H1 (cell line): Measurements from ENCODE around the gene SAMD4A. TPM values are rescaled to one million over a fixed set of nuclear protein-coding genes. Genes with fewer than 3 reads are reported as not detected.

Experiments
- CTCF ChIA-PET: fragments of 300-600 bp; sonication (Branson Sonifier 250); formaldehyde crosslinking; loops from one replicate; lab custom pipeline; 2021; ENCODE audit not compliant: partially characterized antibody; lab: Charles Lee
- POLR2A ChIA-PET: fragments of 300-600 bp; sonication (Branson Sonifier 250); formaldehyde crosslinking; loops from one replicate; lab custom pipeline; 2021; ENCODE audit warnings: inconsistent platforms; ENCODE audit not compliant: partially characterized antibody; lab: Charles Lee
- DNase-seq, 2 experiments: peaks; one replicate each; pipeline versions ENCODE4 v3.0.0 to v3.0.0-alpha.2; 2010 to 2022; ENCODE audit warnings: low spot score in 2 of 2, low read depth in 1 of 2, mixed read lengths in 1 of 2
- FAIRE-seq: peaks from 2 replicates; lab custom pipeline; 2011; peaks lifted over from hg19 to GRCh38; lab: Jason Lieb, UNC
- H2AFZ ChIP-seq: 2 replicates; pipeline ENCODE4 v1.8.1; 2012; ENCODE audit warnings: low read length, inconsistent platforms
- H2AK5ac ChIP-seq: 2 replicates; pipeline ENCODE4 v1.6.1; 2013; ENCODE audit warnings: low read depth, low read length
- H2BK120ac ChIP-seq: replicated peaks from 2 replicates; pipeline ENCODE3; 2013; ENCODE audit warnings: low read depth, low read length, inconsistent platforms
- H2BK12ac ChIP-seq: 2 replicates; pipeline ENCODE4 v1.6.1; 2013; ENCODE audit warnings: low read depth, low read length
- H2BK15ac ChIP-seq: 2 replicates; pipeline ENCODE4 v1.6.1; 2013; ENCODE audit warnings: low read length
- H2BK20ac ChIP-seq: 2 replicates; pipeline ENCODE4 v1.6.1; 2013; ENCODE audit warnings: low read length
- H2BK5ac ChIP-seq: 2 replicates; pipeline ENCODE4 v1.6.1; 2013; ENCODE audit warnings: low read depth, low read length
- H3K14ac ChIP-seq: 2 replicates; pipeline ENCODE4 v1.6.1; 2013; ENCODE audit warnings: inconsistent platforms; ENCODE audit not compliant: insufficient read length
- H3K18ac ChIP-seq: 2 replicates; pipeline ENCODE4 v1.6.1; 2013; ENCODE audit warnings: low read length; ENCODE audit errors: extremely low read depth
- H3K23ac ChIP-seq: 2 replicates; pipeline ENCODE4 v1.6.1; 2013; ENCODE audit warnings: inconsistent platforms; ENCODE audit not compliant: insufficient read length
- H3K23me2 ChIP-seq: 2 replicates; pipeline ENCODE4 v1.6.1; 2013; ENCODE audit warnings: low read depth, low read length
- H3K27ac ChIP-seq: 2 replicates; pipeline ENCODE4 v1.6.1; 2011; ENCODE audit warnings: low read depth, low read length, inconsistent platforms
- H3K27me3 ChIP-seq, 4 experiments: replicated peaks in 1 of 4; 1 replicate in 1 of 4; 2 replicates in 3 of 4; pipeline versions ENCODE4 v1.6.1 to v1.8.1; 2011 to 2013; ENCODE audit warnings: low read length in 3 of 4, mild to moderate bottlenecking in 3 of 4, inconsistent platforms in 2 of 4, mixed read lengths in 2 of 4, moderate library complexity in 1 of 4; ENCODE audit not compliant: control insufficient read depth in 3 of 4, insufficient read depth in 3 of 4; ENCODE audit errors: extremely low read depth in 1 of 4
- H3K36me3 ChIP-seq, 4 experiments: 2 replicates each; pipeline versions ENCODE4 v1.6.1 to v1.8.1; 2011 to 2013; ENCODE audit warnings: mild to moderate bottlenecking in 4 of 4, low read length in 3 of 4, moderate library complexity in 2 of 4, control low read depth in 1 of 4, inconsistent platforms in 1 of 4; ENCODE audit not compliant: insufficient read depth in 4 of 4, control insufficient read depth in 2 of 4
- H3K4ac ChIP-seq: replicated peaks from 2 replicates; pipeline ENCODE3; 2013; ENCODE audit warnings: low read length, low read depth, mixed read lengths, inconsistent platforms; ENCODE audit not compliant: insufficient read length
- H3K4me1 ChIP-seq, 4 experiments: replicated peaks in 1 of 4; 1 replicate in 1 of 4; 2 replicates in 3 of 4; pipeline versions ENCODE4 v1.6.1 to v1.8.1; 2011 to 2013; ENCODE audit warnings: low read length in 3 of 4, inconsistent platforms in 2 of 4, mixed read lengths in 1 of 4; ENCODE audit not compliant: insufficient read depth in 4 of 4, control insufficient read depth in 3 of 4
- H3K4me2 ChIP-seq, 2 experiments: 2 replicates each; pipeline versions ENCODE4 v1.6.1 to v1.8.1; 2011 to 2013; ENCODE audit warnings: low read depth in 2 of 2, low read length in 2 of 2, control low read depth in 1 of 2, inconsistent platforms in 1 of 2, mild to moderate bottlenecking in 1 of 2; ENCODE audit not compliant: insufficient read depth in 1 of 2
- H3K4me3 ChIP-seq, 4 experiments: fragments of 200-600, 300-600 bp in 1 of 4; sonication (generic), shearing (Covaris generic), sonication (Bioruptor Twin) in 1 of 4; 2 replicates each; pipeline versions ENCODE4 v1.5.1 to v1.8.1; 2011 to 2016; ENCODE audit warnings: low read length in 4 of 4, low read depth in 3 of 4, control low read depth in 2 of 4, inconsistent platforms in 2 of 4, mild to moderate bottlenecking in 2 of 4, mixed read lengths in 1 of 4, moderate library complexity in 1 of 4; ENCODE audit not compliant: insufficient read depth in 2 of 4; ENCODE audit errors: extremely low read depth in 1 of 4
- H3K56ac ChIP-seq: replicated peaks from 2 replicates; pipeline ENCODE3; 2013; ENCODE audit warnings: low read depth, mild to moderate bottlenecking, mixed read lengths, low read length, inconsistent platforms; ENCODE audit not compliant: insufficient read length
- H3K79me1 ChIP-seq: 2 replicates; pipeline ENCODE4 v1.6.1; 2013; ENCODE audit warnings: low read depth, low read length, control low read depth
- H3K79me2 ChIP-seq, 2 experiments: 2 replicates each; pipeline versions ENCODE4 v1.6.1 to v1.8.1; 2012 to 2013; ENCODE audit warnings: low read length in 2 of 2, mild to moderate bottlenecking in 2 of 2, inconsistent platforms in 1 of 2; ENCODE audit not compliant: insufficient read depth in 2 of 2, control insufficient read depth in 1 of 2
- H3K9ac ChIP-seq, 4 experiments: replicated peaks in 1 of 4; 1 replicate in 1 of 4; 2 replicates in 3 of 4; pipeline versions ENCODE4 v1.6.1 to v1.8.1; 2011 to 2013; ENCODE audit warnings: low read depth in 3 of 4, low read length in 3 of 4, control low read depth in 2 of 4, mild to moderate bottlenecking in 2 of 4, moderate library complexity in 2 of 4, inconsistent platforms in 1 of 4; ENCODE audit errors: extremely low read depth in 1 of 4
- H3K9me3 ChIP-seq, 2 experiments: 2 replicates each; pipeline versions ENCODE4 v1.6.1 to v1.8.1; 2012 to 2013; ENCODE audit warnings: mild to moderate bottlenecking in 2 of 2, moderate library complexity in 2 of 2, control low read depth in 1 of 2, inconsistent platforms in 1 of 2, low read depth in 1 of 2, low read length in 1 of 2, mixed read lengths in 1 of 2; ENCODE audit not compliant: insufficient read depth in 2 of 2
- H4K20me1 ChIP-seq, 2 experiments: replicated peaks in 1 of 2; 2 replicates each; pipeline versions ENCODE3 to v1.8.1; 2011 to 2013; ENCODE audit warnings: inconsistent platforms in 2 of 2, low read length in 2 of 2, mild to moderate bottlenecking in 1 of 2; ENCODE audit not compliant: insufficient read depth in 2 of 2, control insufficient read depth in 1 of 2
- H4K5ac ChIP-seq: 2 replicates; pipeline ENCODE4 v1.6.1; 2013; ENCODE audit warnings: low read length, low read depth, mixed read lengths, inconsistent platforms; ENCODE audit not compliant: insufficient read length
- H4K8ac ChIP-seq: 2 replicates; pipeline ENCODE4 v1.8.0; 2013; ENCODE audit warnings: mild to moderate bottlenecking, moderate library complexity, low read length, inconsistent platforms; ENCODE audit not compliant: insufficient read depth; ENCODE audit errors: extremely low read depth
- H4K91ac ChIP-seq: replicated peaks from 2 replicates; pipeline ENCODE3; 2013; ENCODE audit warnings: low read length, mixed read lengths, inconsistent platforms; ENCODE audit not compliant: insufficient read length
- ASH2L ChIP-seq: fragments of 200-600, 300-600 bp; sonication (generic); IDR thresholded peaks from one replicate; pipeline ENCODE4 v1.7.1; 2017; ENCODE audit warnings: low read length
- CHD1 ChIP-seq: IDR thresholded peaks from 2 replicates; pipeline ENCODE4 v1.6.1; 2012; ENCODE audit warnings: low read depth, low read length, improper control_type of control experiment
- JUN ChIP-seq: IDR thresholded peaks from 2 replicates; pipeline ENCODE4 v1.6.1; 2011; ENCODE audit warnings: low read depth, mild to moderate bottlenecking, improper control_type of control experiment, low read length
- JUND ChIP-seq: IDR thresholded peaks from 2 replicates; pipeline ENCODE4 v1.6.1; 2011; ENCODE audit warnings: mild to moderate bottlenecking, improper control_type of control experiment, low read length
- MAFK ChIP-seq: IDR thresholded peaks from 2 replicates; pipeline ENCODE4 v1.6.1; 2012; ENCODE audit warnings: low read depth, mild to moderate bottlenecking, improper control_type of control experiment, low read length
- SAP30 ChIP-seq: fragments of 300-600 bp; sonication (generic); IDR thresholded peaks from 2 replicates; pipeline ENCODE4 v1.7.1; 2012; ENCODE audit warnings: low read length, moderate library complexity, mild to moderate bottlenecking, inconsistent platforms; ENCODE audit not compliant: insufficient read depth, insufficient replicate concordance
- SP1 ChIP-seq: IDR thresholded peaks from 2 replicates; pipeline ENCODE4 v1.6.1; 2011; ENCODE audit warnings: low read depth, low read length
- TEAD4 ChIP-seq: IDR thresholded peaks from 2 replicates; pipeline ENCODE4 v1.6.1; 2012; ENCODE audit warnings: low read depth, low read length, inconsistent platforms, mixed read lengths
- ZNF274 ChIP-seq: IDR thresholded peaks from 2 replicates; pipeline ENCODE4 v1.7.0; 2012; ENCODE audit warnings: low read length, borderline replicate concordance; ENCODE audit errors: extremely low read depth
- WGBS, 2 experiments: shearing (Covaris generic) in 1 of 2; methylation state at CpG; one replicate each; pipeline versions ENCODE4 v1.1.6 to v1.1.7; 2013 to 2015; ENCODE audit warnings: low lambda C conversion rate in 2 of 2, mixed read lengths in 2 of 2, inconsistent platforms in 1 of 2, low coverage in 1 of 2, missing lambda C conversion rate in 1 of 2; ENCODE audit not compliant: insufficient replicate concordance in 2 of 2, insufficient coverage in 1 of 2, insufficient read length in 1 of 2; ENCODE audit errors: extremely low coverage in 1 of 2, missing lambda C conversion rate in 1 of 2; 5-methylcytosine and 5-hydroxymethylcytosine counted together
- polyA plus RNA-seq, 7 experiments: library from polyadenylated mRNA; depleted of rRNA in 3 of 7; stranded (reverse) in 5 of 7; unstranded in 2 of 7; fragments of >200 nt in 5 of 7; fragments of 200-250 nt in 2 of 7; gene quantifications; 1 replicate in 5 of 7; 2 replicates in 1 of 7; 4 replicates in 1 of 7; pipeline versions ENCODE4 v1.2.1 to v1.2.3, GENCODE V29; 2011 to 2013; ENCODE audit warnings: missing spikeins in 2 of 7, mixed read lengths in 2 of 7
- total RNA-seq: library from RNA; stranded (reverse); fragmentation: NEBNext Ultra II Directional; extraction: Animal tissue kit (Norgen Biotek cat#: 25700); gene quantifications from 2 replicates; pipeline ENCODE4 v1.2.1, GENCODE V29; 2021

The SAMD4A gene
- total and polyA plus RNA-seq, 2 of the 8 experiments (the other 6 are each of a cell fraction or from before 2014, with no cell fraction given) = 2.4 to 12.3 TPM

DNA sequence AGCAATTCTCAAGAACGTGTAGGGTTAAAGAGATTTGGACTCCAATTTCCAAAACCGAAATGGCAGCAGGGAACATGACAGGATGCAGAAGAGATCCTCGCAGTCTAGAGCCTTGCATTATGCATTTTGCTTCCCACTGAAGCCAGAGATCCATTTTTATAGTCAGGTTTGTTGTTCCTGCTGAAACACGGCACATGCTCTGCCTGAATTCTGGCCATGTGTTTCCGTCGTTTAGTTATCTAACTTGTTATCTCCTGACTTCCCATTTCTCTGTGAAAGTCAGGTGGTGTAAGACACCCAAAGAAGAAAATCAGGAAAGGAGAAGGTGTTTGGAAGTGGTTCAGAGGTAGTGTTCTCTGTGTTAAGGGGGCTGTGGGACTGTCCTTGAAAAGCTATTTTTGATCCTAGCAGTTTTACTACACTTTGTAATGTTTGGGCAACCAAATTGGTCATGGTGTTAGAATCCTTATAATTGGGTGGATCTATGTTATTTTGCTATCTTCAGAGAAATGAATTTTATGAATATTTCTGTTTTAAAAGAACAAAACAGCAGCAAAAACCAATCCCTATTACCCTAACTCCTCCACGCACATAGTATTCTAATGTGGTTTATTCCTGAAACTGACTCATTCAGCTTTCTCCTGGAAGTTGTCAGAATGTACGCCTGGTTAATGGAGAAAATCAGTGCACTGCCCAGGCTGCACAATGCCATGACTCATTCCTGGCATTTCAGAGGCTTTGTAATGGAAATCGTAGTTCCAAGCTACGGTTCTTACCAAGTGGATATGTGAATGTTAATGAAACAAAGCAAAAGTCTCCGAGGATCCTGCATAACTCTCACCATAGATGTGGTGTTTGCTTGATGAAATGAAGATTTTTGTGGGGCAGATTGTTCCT, 110.1 kb downstream of the SAMD4A start:
- Histone ChIP-seq H2AK5ac (peak overlapping the region; percentile 9; the same call in 1 of the 2 replicates), H3K14ac (no peak overlapping the region), H4K91ac (peak overlapping the region; percentile 2), H3K18ac (peak overlapping the region; percentile 89), H3K4me2 (peak overlapping the region; percentile 20 to 43; a peak in 3 of 4 replicates), H3K23me2 (no peaks in the 10 kb centered on the region), H3K4me1 (peaks cover 13 to 29% (median 22%) of the 10 kb centered on the region in 4 experiments), H2BK20ac (peak overlapping the region; percentile 51), H4K8ac (no peak overlapping the region), H4K20me1 (no peaks in the 10 kb centered on the region), H3K36me3 (no peaks in the 10 kb centered on the region), H3K4ac (peak overlapping the region; percentile 36), H2BK5ac (peak overlapping the region; percentile 53), H3K9me3 (no peaks in the 10 kb centered on the region), H3K27me3 (no peaks in the 10 kb centered on the region), H3K27ac (peak overlapping the region; percentile 71), H3K56ac (no peak overlapping the region), H2BK120ac (peak overlapping the region; percentile 73), H3K79me1 (peaks cover 2% of the 10 kb centered on the region; the same call in 1 of the 2 replicates), H4K5ac (no peak overlapping the region), H2BK15ac (no peak overlapping the region), H2AFZ (no peak overlapping the region), H3K79me2 (peaks cover 0 to 4% of the 10 kb centered on the region in 2 experiments; a peak in 1 of 4 replicates), H3K4me3 (peak overlapping the region in 1 of 4 experiments; percentile 13; a peak in 1 of 8 replicates), H3K9ac (no peak overlapping the region), H3K23ac (no peak overlapping the region), H2BK12ac (peak overlapping the region; percentile 97)
- WGBS, 2 experiments = 48% methylated on average over 11 of the region's 11 CpGs; no CpG with 5 or more reads in 1 of the 2 experiments
- FAIRE-seq (peak; percentile 85), DNase-seq (peak in 1 of 2 experiments; percentile 61)
- ChIA-PET POLR2A (interaction anchor here (0.6 to 1.4 kb wide), 10 partner anchors 9 to 123 kb away, joined by 3 to 6 read pairs (median 4); no protein-coding TSS in a partner anchor), CTCF (interaction anchor here (1.1 to 1.7 kb wide), 3 partner anchors 10 to 104 kb away, joined by 3 to 4 read pairs (median 3); no protein-coding TSS in a partner anchor)
- TF ChIP-seq CHD1 (no peak), JUND (peak; percentile 98), SP1 (peak; percentile 74; the same call in 1 of the 2 replicates), JUN (peak; percentile 82; the same call in 1 of the 2 replicates), TEAD4 (peak; percentile 97), SAP30 (no peak), ZNF274 (no peak), MAFK (0 out of 2 replicates have a peak, but pooled peaks have one; percentile 13), ASH2L (peak; percentile 12)
